OCI-M2 (cell line): ENCODE data around the gene C16orf74.

Experiments
- DNase-seq: peaks from one replicate; lab custom pipeline; 2025; ENCODE audit not compliant: unreplicated experiment; lab: John Stamatoyannopoulos, UW

C16orf74 gene

GRCh38 chr16:85659805-85660511, 90.9 kb downstream of the C16orf74 start:
- DNase-seq: no peak

- no peak for DNase-seq
Measured at GRCh38 chr16:85659336-85659735, 91.6 kb downstream of the C16orf74 start.

GRCh38 chr16:85658504-85659326, 92.2 kb downstream of the C16orf74 start:
- DNase-seq: no peak

GRCh38 chr16:85657996-85658395, 92.9 kb downstream of the C16orf74 start:
- DNase-seq: no peak
